ENCODE data around the gene MBP. TPM values are rescaled to one million over a fixed set of nuclear protein-coding genes. Genes with fewer than 3 reads are reported as not detected.

The MBP gene
- total and polyA plus RNA-seq, 5 donors from 2014 or later, result 134 to 172 (median 143) TPM

DNA sequence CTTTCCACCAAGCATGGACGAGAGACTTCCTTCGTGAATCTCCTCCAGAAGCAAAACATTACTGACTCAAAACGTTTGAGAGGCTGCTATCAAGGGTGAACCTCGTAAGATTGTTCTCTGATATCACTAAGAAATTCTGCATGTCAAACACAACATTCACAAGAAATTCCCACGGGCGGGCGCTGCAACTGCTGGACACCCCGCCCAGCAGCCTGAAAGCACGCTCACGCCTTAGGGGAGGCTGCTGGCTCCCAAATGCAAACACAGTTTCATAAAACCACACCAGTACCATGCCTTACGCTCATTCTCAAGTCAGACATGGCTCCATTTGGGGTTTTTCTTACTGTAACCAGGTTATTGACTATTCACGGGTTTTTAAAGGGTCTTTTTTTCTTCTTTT, 39.0 kb downstream of the MBP start:
- Mint-ChIP-seq H3K36me3 (peaks cover 39% of the 10 kb centered on the region), H3K27ac (peak overlapping the region; percentile 20 to 62 (median 20)), H3K4me1 (peaks cover 28 to 88% (median 54%) of the 10 kb centered on the region in 4 donors), H3K9me3 (peaks cover 0 to 1% (median 0%) of the 10 kb centered on the region in 7 donors), H3K27me3 (no peaks in the 10 kb centered on the region), H3K4me3 (peak overlapping the region in 1 of 4 donors; percentile 28)
- no peak for ATAC-seq (ENCODE audit: low read depth in 2 of 2)
- H3K27ac ChIP-seq (ENCODE audit: insufficient read depth, low read length, poor library complexity, severe bottlenecking), result no peak overlapping the region
- H3K36me3 ChIP-seq (ENCODE audit: control insufficient read depth, insufficient read depth, low read length), result peaks cover 44% of the 10 kb centered on the region
- H3K4me1 ChIP-seq (ENCODE audit: control insufficient read depth, insufficient read depth, low read length, poor library complexity, severe bottlenecking), result peaks cover 38% of the 10 kb centered on the region
- no peak overlapping the region for H3K4me3 ChIP-seq (ENCODE audit: low read depth, low read length)
- no peaks in the 10 kb centered on the region for H3K27me3 ChIP-seq (ENCODE audit: control insufficient read depth, insufficient read depth, low read length)
- DNase-seq, result no peak
- H3K9me3 ChIP-seq (ENCODE audit: control insufficient read depth in 2 of 2, low read length in 2 of 2), result no peaks in the 10 kb centered on the region

DNA sequence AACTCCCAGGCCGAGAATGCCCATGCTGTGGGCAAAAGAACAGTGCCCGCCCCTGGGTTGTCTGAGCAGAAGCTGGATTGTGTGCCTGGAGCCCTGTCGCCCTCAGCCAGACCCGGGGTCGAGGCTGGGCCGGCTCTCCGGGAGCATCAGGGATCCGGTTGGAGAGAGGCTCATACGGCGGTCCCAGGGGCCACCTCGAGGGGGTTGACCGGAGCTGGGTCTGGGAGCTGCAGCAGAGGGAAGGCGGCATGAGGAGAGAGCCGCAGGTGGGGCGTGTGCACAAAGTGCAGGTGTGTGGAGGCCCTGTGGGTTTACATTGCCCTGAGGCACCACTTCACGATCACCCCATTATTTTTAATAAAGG, 39.5 kb downstream of the MBP start:
- DNase-seq, result no peak
- Histone ChIP-seq H3K9me3 (ENCODE audit: control insufficient read depth in 2 of 2, low read length in 2 of 2) (no peaks in the 10 kb centered on the region), H3K4me1 (ENCODE audit: control insufficient read depth, insufficient read depth, low read length, poor library complexity, severe bottlenecking) (peaks cover 33% of the 10 kb centered on the region), H3K27me3 (ENCODE audit: control insufficient read depth, insufficient read depth, low read length) (no peaks in the 10 kb centered on the region), H3K36me3 (ENCODE audit: control insufficient read depth, insufficient read depth, low read length) (peaks cover 46% of the 10 kb centered on the region), H3K27ac (ENCODE audit: insufficient read depth, low read length, poor library complexity, severe bottlenecking) (no peak overlapping the region), H3K4me3 (ENCODE audit: low read depth, low read length) (no peak overlapping the region)
- Mint-ChIP-seq H3K36me3 (peaks cover 40% of the 10 kb centered on the region), H3K4me3 (no peak overlapping the region), H3K9me3 (peaks cover 0 to 1% (median 0%) of the 10 kb centered on the region in 7 donors), H3K27me3 (no peaks in the 10 kb centered on the region), H3K4me1 (peaks cover 24 to 83% (median 50%) of the 10 kb centered on the region in 4 donors), H3K27ac (peak overlapping the region in 1 of 3 donors; percentile 15)
- ATAC-seq (ENCODE audit: low read depth in 2 of 2), result no peak

DNA sequence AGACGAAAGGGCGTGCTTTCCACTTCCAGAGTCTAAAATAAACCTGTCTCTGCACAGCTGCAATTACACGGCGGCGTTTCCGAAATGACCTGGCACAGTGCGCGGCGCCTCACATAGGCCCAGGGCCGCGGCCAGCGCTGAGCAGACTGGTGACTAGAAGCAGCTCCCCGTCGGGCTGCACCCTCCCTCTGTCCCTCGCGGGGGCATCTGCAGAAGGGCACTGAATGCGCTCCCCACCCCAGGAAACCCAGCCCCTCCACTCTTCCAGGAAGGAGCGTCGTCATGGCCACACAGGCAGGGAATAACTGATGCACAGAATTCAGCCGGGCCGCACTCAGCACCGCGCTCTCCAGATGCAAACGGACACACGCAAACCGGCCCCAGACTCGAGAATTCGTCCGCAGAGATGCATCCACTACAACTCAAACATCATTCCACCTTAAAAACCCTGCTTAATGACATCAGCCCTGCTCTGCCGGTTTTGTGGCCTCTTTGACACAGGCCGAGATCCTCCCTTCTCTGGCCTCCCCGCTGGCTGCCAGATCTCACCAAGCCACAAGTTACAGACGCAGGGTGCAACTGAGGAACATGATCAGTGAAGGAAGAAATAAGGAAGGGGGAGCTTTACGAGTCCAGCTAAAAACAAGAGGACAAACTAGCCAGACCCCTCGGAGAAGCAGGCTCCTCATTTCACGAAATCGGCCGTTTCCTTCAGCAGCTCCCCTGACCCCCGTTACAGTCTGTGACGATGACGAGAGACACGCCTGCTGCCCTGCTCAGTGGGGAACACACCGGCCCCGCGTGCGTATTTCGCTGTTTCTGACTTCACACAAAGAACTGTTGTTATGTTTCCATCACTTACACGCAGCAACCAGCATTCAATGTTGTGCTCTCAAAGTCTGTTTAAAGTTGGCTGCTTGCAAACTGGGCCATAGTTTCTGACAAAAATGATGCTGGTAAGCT, 40.2 kb downstream of the MBP start:
- Mint-ChIP-seq H3K27ac (peak overlapping the region in 2 of 3 donors; percentile 15 to 79), H3K4me1 (peaks cover 23 to 77% (median 47%) of the 10 kb centered on the region in 4 donors), H3K27me3 (no peaks in the 10 kb centered on the region), H3K36me3 (peaks cover 38% of the 10 kb centered on the region), H3K4me3 (peak overlapping the region in 1 of 4 donors; percentile 33), H3K9me3 (peaks cover 0 to 1% (median 0%) of the 10 kb centered on the region in 7 donors)
- Histone ChIP-seq H3K9me3 (ENCODE audit: control insufficient read depth in 2 of 2, low read length in 2 of 2) (no peaks in the 10 kb centered on the region), H3K4me1 (ENCODE audit: control insufficient read depth, insufficient read depth, low read length, poor library complexity, severe bottlenecking) (peaks cover 26% of the 10 kb centered on the region), H3K27me3 (ENCODE audit: control insufficient read depth, insufficient read depth, low read length) (no peaks in the 10 kb centered on the region), H3K36me3 (ENCODE audit: control insufficient read depth, insufficient read depth, low read length) (peaks cover 44% of the 10 kb centered on the region), H3K4me3 (ENCODE audit: low read depth, low read length) (no peak overlapping the region), H3K27ac (ENCODE audit: insufficient read depth, low read length, poor library complexity, severe bottlenecking) (no peak overlapping the region)
- ATAC-seq (ENCODE audit: low read depth in 2 of 2), result no peak
- DNase-seq, result no peak

DNA sequence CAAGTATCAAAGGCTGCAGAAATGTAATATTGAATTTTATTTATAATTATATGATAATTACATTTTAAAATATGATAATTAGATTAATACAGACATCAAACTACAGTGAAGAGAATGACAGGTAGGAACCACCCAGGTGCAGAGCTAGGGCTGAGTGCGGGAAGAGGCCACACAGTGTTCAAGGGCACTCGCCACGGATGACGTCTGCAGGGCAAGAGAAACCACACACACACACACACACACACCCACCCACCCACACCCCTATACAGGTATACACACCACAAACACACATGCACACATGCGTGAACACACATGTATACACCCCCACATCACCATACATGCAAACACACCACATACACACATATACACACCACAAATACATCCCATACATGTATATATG, 41.2 kb downstream of the MBP start:
- no peak for DNase-seq
- Histone ChIP-seq H3K9me3 (ENCODE audit: control insufficient read depth in 2 of 2, low read length in 2 of 2) (no peaks in the 10 kb centered on the region), H3K4me3 (ENCODE audit: low read depth, low read length) (no peak overlapping the region), H3K36me3 (ENCODE audit: control insufficient read depth, insufficient read depth, low read length) (peaks cover 47% of the 10 kb centered on the region), H3K4me1 (ENCODE audit: control insufficient read depth, insufficient read depth, low read length, poor library complexity, severe bottlenecking) (peaks cover 24% of the 10 kb centered on the region), H3K27me3 (ENCODE audit: control insufficient read depth, insufficient read depth, low read length) (no peaks in the 10 kb centered on the region), H3K27ac (ENCODE audit: insufficient read depth, low read length, poor library complexity, severe bottlenecking) (no peak overlapping the region)
- no peak for ATAC-seq (ENCODE audit: low read depth in 2 of 2)
- H3K27me3 Mint-ChIP-seq, result no peaks in the 10 kb centered on the region
- H3K9me3 Mint-ChIP-seq, result peaks cover 0 to 1% (median 0%) of the 10 kb centered on the region in 7 donors
- H3K36me3 Mint-ChIP-seq, result peaks cover 42% of the 10 kb centered on the region
- peak overlapping the region in 1 of 4 donors; percentile 2 for H3K4me3 Mint-ChIP-seq
- peaks cover 27 to 76% (median 44%) of the 10 kb centered on the region in 4 donors for H3K4me1 Mint-ChIP-seq
- H3K27ac Mint-ChIP-seq, result peak overlapping the region in 2 of 3 donors; percentile 29 to 88

DNA sequence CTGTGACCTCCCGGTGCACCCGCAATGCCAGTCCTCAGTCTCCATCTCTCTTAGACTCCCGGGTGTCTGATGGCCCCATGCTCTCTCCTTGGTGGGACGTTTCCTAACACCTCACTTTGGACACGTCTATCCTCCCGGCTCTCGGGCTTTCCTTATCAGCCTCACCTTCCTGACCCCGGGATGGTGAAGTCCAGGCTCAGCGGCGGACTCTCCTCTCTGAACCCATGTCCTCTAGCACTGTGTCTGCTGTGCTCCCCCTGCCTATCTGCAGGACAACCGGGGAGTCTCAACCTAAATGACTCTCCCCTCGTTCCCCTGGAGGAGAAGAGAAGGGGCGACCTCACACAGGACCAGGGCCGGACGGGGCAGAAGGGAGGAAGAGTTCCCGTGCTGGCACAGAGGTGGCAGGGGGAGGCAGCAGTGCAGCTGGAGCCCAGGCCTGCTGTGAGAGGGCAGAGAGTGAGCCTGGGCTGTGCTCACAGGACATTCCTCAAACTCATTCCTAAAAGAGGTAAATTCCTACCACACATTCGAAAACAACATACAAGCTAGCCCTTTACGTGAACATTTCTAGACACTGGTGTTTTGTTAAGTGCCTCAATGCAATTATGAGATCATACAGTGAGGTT, 41.9 kb downstream of the MBP start:
- Mint-ChIP-seq H3K9me3 (peaks cover 0 to 1% (median 0%) of the 10 kb centered on the region in 7 donors), H3K27me3 (no peaks in the 10 kb centered on the region), H3K36me3 (peaks cover 42% of the 10 kb centered on the region), H3K4me3 (peak overlapping the region in 1 of 4 donors; percentile 25), H3K27ac (peak overlapping the region; percentile 61 to 89 (median 81)), H3K4me1 (peaks cover 32 to 77% (median 45%) of the 10 kb centered on the region in 4 donors)
- DNase-seq (no peak), ATAC-seq (ENCODE audit: low read depth in 2 of 2) (no peak)
- no peaks in the 10 kb centered on the region for H3K9me3 ChIP-seq (ENCODE audit: control insufficient read depth in 2 of 2, low read length in 2 of 2)
- no peak overlapping the region for H3K4me3 ChIP-seq (ENCODE audit: low read depth, low read length)
- peaks cover 19% of the 10 kb centered on the region for H3K4me1 ChIP-seq (ENCODE audit: control insufficient read depth, insufficient read depth, low read length, poor library complexity, severe bottlenecking)
- H3K27ac ChIP-seq (ENCODE audit: insufficient read depth, low read length, poor library complexity, severe bottlenecking), result no peak overlapping the region
- H3K27me3 ChIP-seq (ENCODE audit: control insufficient read depth, insufficient read depth, low read length), result no peaks in the 10 kb centered on the region
- H3K36me3 ChIP-seq (ENCODE audit: control insufficient read depth, insufficient read depth, low read length), result peaks cover 48% of the 10 kb centered on the region

DNA sequence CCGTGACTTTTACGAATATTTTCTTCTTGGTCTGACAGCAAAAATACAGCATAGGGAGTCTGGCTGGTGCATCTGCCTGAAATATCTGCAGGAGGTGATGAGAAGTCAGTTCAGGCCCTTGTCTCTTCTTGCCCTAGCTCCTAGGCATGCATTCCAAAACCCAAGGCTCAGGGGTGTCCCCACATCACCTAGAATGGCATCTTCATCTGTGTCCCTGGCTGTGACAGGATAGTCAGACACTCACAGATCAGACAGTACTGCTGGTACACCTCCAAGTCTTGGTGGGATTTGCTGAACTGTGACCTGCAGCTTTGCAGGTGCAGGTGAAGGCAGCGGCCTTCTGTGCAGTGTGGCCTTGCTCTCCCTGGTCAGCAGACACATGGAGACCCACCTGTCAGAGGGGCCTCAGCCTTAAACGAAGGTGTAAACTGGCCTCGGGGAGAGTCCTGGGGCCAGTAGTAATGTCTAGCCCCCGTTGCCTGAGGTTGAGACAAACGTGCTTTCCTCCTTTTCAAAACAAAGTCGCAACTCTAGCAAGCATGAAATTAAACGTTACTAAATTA, 42.8 kb downstream of the MBP start:
- H3K27ac Mint-ChIP-seq, result peak overlapping the region in 2 of 3 donors; percentile 81 to 89
- Histone ChIP-seq H3K27ac (ENCODE audit: insufficient read depth, low read length, poor library complexity, severe bottlenecking) (no peak overlapping the region), H3K4me3 (ENCODE audit: low read depth, low read length) (no peak overlapping the region), H3K9me3 (ENCODE audit: control insufficient read depth in 2 of 2, low read length in 2 of 2) (no peaks in the 10 kb centered on the region), H3K4me1 (ENCODE audit: control insufficient read depth, insufficient read depth, low read length, poor library complexity, severe bottlenecking) (peaks cover 18% of the 10 kb centered on the region), H3K36me3 (ENCODE audit: control insufficient read depth, insufficient read depth, low read length) (peaks cover 42% of the 10 kb centered on the region), H3K27me3 (ENCODE audit: control insufficient read depth, insufficient read depth, low read length) (no peaks in the 10 kb centered on the region)
- H3K9me3 Mint-ChIP-seq, result peaks cover 0 to 1% (median 0%) of the 10 kb centered on the region in 7 donors
- H3K4me3 Mint-ChIP-seq, result peak overlapping the region in 2 of 4 donors; percentile 33 to 62
- H3K4me1 Mint-ChIP-seq, result peaks cover 29 to 76% (median 46%) of the 10 kb centered on the region in 4 donors
- peaks cover 35% of the 10 kb centered on the region for H3K36me3 Mint-ChIP-seq
- no peak for DNase-seq
- no peak for ATAC-seq (ENCODE audit: low read depth in 2 of 2)
- no peaks in the 10 kb centered on the region for H3K27me3 Mint-ChIP-seq

DNA sequence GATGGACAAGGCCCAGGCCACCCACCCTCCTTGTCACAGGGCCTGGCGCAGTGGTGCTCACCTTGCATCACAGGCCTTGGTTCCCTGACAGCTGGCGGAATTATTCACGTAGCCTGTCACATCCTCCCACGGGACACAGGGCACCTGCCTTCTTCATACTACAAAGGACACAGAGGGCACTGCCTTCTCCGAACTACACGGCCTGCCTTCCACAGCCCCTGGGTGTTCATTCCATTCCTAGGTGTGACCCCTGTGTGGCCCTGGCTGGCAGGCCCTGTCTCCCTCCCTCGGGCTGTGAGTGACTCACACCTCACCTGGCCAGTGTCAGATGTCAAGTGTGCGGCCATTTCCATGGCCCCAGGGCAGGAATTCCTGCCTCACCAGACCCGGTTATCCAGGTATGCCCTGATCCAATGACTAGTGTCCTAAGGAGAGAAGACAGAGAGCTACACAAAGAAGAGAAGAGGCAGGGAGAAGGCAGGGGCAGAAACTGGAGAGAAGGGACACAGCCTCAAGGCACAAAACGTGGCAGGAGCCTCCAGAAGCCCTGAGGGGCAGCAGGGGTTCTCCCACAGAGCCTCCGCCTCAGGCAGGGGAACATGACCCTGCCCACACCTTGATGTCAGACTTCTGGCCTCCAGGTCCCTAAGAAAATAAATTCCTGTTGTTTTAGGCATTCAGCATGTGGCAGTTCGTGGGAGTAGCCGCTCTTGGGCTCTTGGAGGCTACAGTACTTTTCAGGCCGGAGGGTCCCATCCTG, 43.4 kb downstream of the MBP start:
- no peak for DNase-seq

More for the DNA sequence above, 43.4 kb downstream of the MBP start:
- Mint-ChIP-seq H3K27ac (peak overlapping the region in 2 of 3 donors; percentile 81 to 87), H3K4me3 (peak overlapping the region in 2 of 4 donors; percentile 19 to 62), H3K4me1 (peaks cover 35 to 76% (median 49%) of the 10 kb centered on the region in 4 donors), H3K9me3 (peaks cover 0 to 1% (median 0%) of the 10 kb centered on the region in 7 donors), H3K27me3 (no peaks in the 10 kb centered on the region), H3K36me3 (peaks cover 38% of the 10 kb centered on the region)
- Histone ChIP-seq H3K27ac (ENCODE audit: insufficient read depth, low read length, poor library complexity, severe bottlenecking) (no peak overlapping the region), H3K4me1 (ENCODE audit: control insufficient read depth, insufficient read depth, low read length, poor library complexity, severe bottlenecking) (peaks cover 18% of the 10 kb centered on the region), H3K36me3 (ENCODE audit: control insufficient read depth, insufficient read depth, low read length) (peaks cover 36% of the 10 kb centered on the region), H3K27me3 (ENCODE audit: control insufficient read depth, insufficient read depth, low read length) (no peaks in the 10 kb centered on the region), H3K9me3 (ENCODE audit: control insufficient read depth in 2 of 2, low read length in 2 of 2) (no peaks in the 10 kb centered on the region), H3K4me3 (ENCODE audit: low read depth, low read length) (no peak overlapping the region)
- ATAC-seq (ENCODE audit: low read depth in 2 of 2), result no peak

Data from CD4-positive, CD25-positive, alpha-beta regulatory T cell (primary cell).